GM23338 (cell line): ENCODE data around the gene FAM111B.
"Not testable (repeated sequence)": the region's sequence is repeated elsewhere in the genome, so short reads cannot be mapped to it uniquely, and the experiment has no call there.

Experiments
- CREB1 ChIP-seq: fragments of 250-450 bp; sonication (Bioruptor Pico); IDR thresholded peaks from 2 replicates; pipeline ENCODE4 v1.5.0; 2020; ENCODE audit warnings: low read depth, mild to moderate bottlenecking, moderate library complexity
- CTCF ChIP-seq, 2 experiments: fragments of 200-600 bp in 1 of 2; sonication (generic) in 1 of 2; conservative IDR thresholded peaks; 2 replicates each; pipeline versions ENCODE4 v1.5.1 to v1.6.1; 2016 to 2017; ENCODE audit warnings: antibody characterized with exemption in 2 of 2, low read depth in 2 of 2, mild to moderate bottlenecking in 2 of 2, moderate library complexity in 1 of 2
- ETS1 ChIP-seq: IDR thresholded peaks from 2 replicates; pipeline ENCODE4 v1.6.1; 2016; ENCODE audit warnings: antibody characterized with exemption
- EZH2 ChIP-seq: fragments of 200-600 bp; sonication (generic); IDR thresholded peaks from one replicate; pipeline ENCODE4 v1.8.0; 2017; ENCODE audit warnings: antibody characterized with exemption, mild to moderate bottlenecking, low read depth; ENCODE audit not compliant: unreplicated experiment
- EZH2phosphoT487 ChIP-seq: fragments of 200-600 bp; sonication (generic); IDR thresholded peaks from one replicate; pipeline ENCODE4 v1.8.1; 2018; ENCODE audit warnings: antibody characterized with exemption; ENCODE audit not compliant: unreplicated experiment
- JUNB ChIP-seq: IDR thresholded peaks from one replicate; pipeline ENCODE4 v1.6.1; 2016; ENCODE audit warnings: antibody characterized with exemption; ENCODE audit not compliant: unreplicated experiment
- NANOG ChIP-seq: IDR thresholded peaks from 2 replicates; pipeline ENCODE4 v1.6.1; 2016; ENCODE audit warnings: antibody characterized with exemption, borderline replicate concordance
- POLR2AphosphoS5 ChIP-seq: IDR thresholded peaks from 2 replicates; pipeline ENCODE4 v1.6.1; 2016; ENCODE audit warnings: antibody characterized with exemption, low read depth
- REST ChIP-seq: IDR thresholded peaks from one replicate; pipeline ENCODE4 v1.6.1; 2018; ENCODE audit warnings: antibody characterized with exemption; ENCODE audit not compliant: unreplicated experiment
- STAT1 ChIP-seq: IDR thresholded peaks from one replicate; pipeline ENCODE4 v1.6.1; 2016; ENCODE audit warnings: antibody characterized with exemption; ENCODE audit not compliant: unreplicated experiment
- ZNF114 ChIP-seq: fragments of 250-450 bp; sonication (Bioruptor Pico); IDR thresholded peaks from 2 replicates; pipeline ENCODE4 v1.5.0; 2020; ENCODE audit warnings: mild to moderate bottlenecking, moderate library complexity
- ZNF331 ChIP-seq: fragments of 250-450 bp; sonication (Bioruptor Pico); IDR thresholded peaks from 2 replicates; pipeline ENCODE4 v1.5.0; 2020; ENCODE audit warnings: low read depth, mild to moderate bottlenecking, moderate library complexity
- TF ChIP-seq, protein P1 (sequence below): fragments of 250-450 bp; sonication (Bioruptor Pico); IDR thresholded peaks from 2 replicates; pipeline ENCODE4 v1.5.0; 2020; ENCODE audit warnings: mild to moderate bottlenecking, moderate library complexity

GRCh38 chr11:59081430-59082020 lies 25.5 kb upstream of the FAM111B start:
- TF ChIP-seq CTCF (conservative IDR thresholded peaks at IDR 0.05; ENCODE audit: low read depth in 2 of 2); POLR2AphosphoS5; CREB1 (CRISPR knock-in tag); ZNF331 (CRISPR knock-in tag); REST; EZH2; NANOG; ZNF114; EZH2phosphoT487; STAT1; JUNB; ETS1: not testable (repeated sequence)
- TF ChIP-seq, protein P1, sequence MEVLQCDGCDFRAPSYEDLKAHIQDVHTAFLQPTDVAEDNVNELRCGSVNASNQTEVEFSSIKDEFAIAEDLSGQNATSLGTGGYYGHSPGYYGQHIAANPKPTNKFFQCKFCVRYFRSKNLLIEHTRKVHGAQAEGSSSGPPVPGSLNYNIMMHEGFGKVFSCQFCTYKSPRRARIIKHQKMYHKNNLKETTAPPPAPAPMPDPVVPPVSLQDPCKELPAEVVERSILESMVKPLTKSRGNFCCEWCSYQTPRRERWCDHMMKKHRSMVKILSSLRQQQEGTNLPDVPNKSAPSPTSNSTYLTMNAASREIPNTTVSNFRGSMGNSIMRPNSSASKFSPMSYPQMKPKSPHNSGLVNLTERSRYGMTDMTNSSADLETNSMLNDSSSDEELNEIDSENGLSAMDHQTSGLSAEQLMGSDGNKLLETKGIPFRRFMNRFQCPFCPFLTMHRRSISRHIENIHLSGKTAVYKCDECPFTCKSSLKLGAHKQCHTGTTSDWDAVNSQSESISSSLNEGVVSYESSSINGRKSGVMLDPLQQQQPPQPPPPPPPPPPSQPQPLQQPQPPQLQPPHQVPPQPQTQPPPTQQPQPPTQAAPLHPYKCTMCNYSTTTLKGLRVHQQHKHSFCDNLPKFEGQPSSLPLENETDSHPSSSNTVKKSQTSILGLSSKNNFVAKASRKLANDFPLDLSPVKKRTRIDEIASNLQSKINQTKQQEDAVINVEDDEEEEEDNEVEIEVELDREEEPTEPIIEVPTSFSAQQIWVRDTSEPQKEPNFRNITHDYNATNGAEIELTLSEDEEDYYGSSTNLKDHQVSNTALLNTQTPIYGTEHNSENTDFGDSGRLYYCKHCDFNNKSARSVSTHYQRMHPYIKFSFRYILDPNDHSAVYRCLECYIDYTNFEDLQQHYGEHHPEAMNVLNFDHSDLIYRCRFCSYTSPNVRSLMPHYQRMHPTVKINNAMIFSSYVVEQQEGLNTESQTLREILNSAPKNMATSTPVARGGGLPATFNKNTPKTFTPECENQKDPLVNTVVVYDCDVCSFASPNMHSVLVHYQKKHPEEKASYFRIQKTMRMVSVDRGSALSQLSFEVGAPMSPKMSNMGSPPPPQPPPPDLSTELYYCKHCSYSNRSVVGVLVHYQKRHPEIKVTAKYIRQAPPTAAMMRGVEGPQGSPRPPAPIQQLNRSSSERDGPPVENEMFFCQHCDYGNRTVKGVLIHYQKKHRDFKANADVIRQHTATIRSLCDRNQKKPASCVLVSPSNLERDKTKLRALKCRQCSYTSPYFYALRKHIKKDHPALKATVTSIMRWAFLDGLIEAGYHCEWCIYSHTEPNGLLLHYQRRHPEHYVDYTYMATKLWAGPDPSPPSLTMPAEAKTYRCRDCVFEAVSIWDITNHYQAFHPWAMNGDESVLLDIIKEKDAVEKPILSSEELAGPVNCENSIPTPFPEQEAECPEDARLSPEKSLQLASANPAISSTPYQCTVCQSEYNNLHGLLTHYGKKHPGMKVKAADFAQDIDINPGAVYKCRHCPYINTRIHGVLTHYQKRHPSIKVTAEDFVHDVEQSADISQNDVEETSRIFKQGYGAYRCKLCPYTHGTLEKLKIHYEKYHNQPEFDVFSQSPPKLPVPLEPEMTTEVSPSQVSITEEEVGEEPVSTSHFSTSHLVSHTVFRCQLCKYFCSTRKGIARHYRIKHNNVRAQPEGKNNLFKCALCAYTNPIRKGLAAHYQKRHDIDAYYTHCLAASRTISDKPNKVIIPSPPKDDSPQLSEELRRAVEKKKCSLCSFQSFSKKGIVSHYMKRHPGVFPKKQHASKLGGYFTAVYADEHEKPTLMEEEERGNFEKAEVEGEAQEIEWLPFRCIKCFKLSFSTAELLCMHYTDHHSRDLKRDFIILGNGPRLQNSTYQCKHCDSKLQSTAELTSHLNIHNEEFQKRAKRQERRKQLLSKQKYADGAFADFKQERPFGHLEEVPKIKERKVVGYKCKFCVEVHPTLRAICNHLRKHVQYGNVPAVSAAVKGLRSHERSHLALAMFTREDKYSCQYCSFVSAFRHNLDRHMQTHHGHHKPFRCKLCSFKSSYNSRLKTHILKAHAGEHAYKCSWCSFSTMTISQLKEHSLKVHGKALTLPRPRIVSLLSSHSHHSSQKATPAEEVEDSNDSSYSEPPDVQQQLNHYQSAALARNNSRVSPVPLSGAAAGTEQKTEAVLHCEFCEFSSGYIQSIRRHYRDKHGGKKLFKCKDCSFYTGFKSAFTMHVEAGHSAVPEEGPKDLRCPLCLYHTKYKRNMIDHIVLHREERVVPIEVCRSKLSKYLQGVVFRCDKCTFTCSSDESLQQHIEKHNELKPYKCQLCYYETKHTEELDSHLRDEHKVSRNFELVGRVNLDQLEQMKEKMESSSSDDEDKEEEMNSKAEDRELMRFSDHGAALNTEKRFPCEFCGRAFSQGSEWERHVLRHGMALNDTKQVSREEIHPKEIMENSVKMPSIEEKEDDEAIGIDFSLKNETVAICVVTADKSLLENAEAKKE (CRISPR knock-in tag): not testable (repeated sequence)
